Endothelial cell (in vitro differentiated cells): ENCODE measurements around the gene PLGRKT. TPM values are rescaled to one million over a fixed set of nuclear protein-coding genes. Genes with fewer than 3 reads are reported as not detected.
"Not testable (repeated sequence)": the region's sequence is repeated elsewhere in the genome, so short reads cannot be mapped to it uniquely, and the experiment has no call there.

Source experiments
- DNase-seq: peaks from one replicate; pipeline ENCODE4 v3.0.0; 2021; ENCODE audit warnings: low spot score
- H3K27ac Mint-ChIP-seq: one replicate; pipeline ENCODE4 v1.8.0; 2021; ENCODE audit warnings: mixed read lengths, inconsistent platforms; ENCODE audit not compliant: unreplicated experiment
- H3K27me3 Mint-ChIP-seq: one replicate; pipeline ENCODE4 v1.8.0; 2021; ENCODE audit warnings: mild to moderate bottlenecking, moderate library complexity, mixed read lengths, inconsistent platforms; ENCODE audit not compliant: unreplicated experiment
- H3K36me3 Mint-ChIP-seq: one replicate; pipeline ENCODE4 v1.8.0; 2021; ENCODE audit warnings: mild to moderate bottlenecking, low read depth, mixed read lengths, inconsistent platforms; ENCODE audit not compliant: unreplicated experiment
- H3K4me1 Mint-ChIP-seq: one replicate; pipeline ENCODE4 v1.8.0; 2021; ENCODE audit warnings: mild to moderate bottlenecking, mixed read lengths, inconsistent platforms; ENCODE audit not compliant: unreplicated experiment
- H3K4me3 Mint-ChIP-seq: one replicate; pipeline ENCODE4 v1.8.0; 2021; ENCODE audit warnings: mild to moderate bottlenecking, mixed read lengths, inconsistent platforms; ENCODE audit not compliant: unreplicated experiment
- H3K9me3 Mint-ChIP-seq: one replicate; pipeline ENCODE4 v1.8.0; 2021; ENCODE audit warnings: mixed read lengths, inconsistent platforms; ENCODE audit not compliant: unreplicated experiment
- CTCF ChIP-seq: fragments of 200-600 bp; sonication (generic); IDR thresholded peaks from one replicate; pipeline ENCODE4 v1.5.0; 2021; ENCODE audit warnings: antibody characterized with exemption; ENCODE audit not compliant: unreplicated experiment
- total RNA-seq: library from RNA; stranded (reverse); fragmentation: NEBNext Ultra II Directional; extraction: Animal tissue kit (Norgen Biotek cat#: 25700); gene quantifications from one replicate; pipeline ENCODE4 v1.2.1, GENCODE V29; 2021; ENCODE audit not compliant: unreplicated experiment

PLGRKT gene
- total RNA-seq, 1 donor from 2014 or later: 4.8 TPM

- peaks cover 3% of the 10 kb centered on the region for H3K27me3 Mint-ChIP-seq
Observed at GRCh38 chr9:5436441-5436840, 1.3 kb downstream of the PLGRKT start.

GRCh38 chr9:5435912-5436311 is 1.8 kb downstream of the PLGRKT start:
- Mint-ChIP-seq H3K36me3 (peaks cover 19% of the 10 kb centered on the region), H3K4me3 (no peak overlapping the region), H3K27ac (no peak overlapping the region), H3K4me1 (peaks cover 12% of the 10 kb centered on the region), H3K27me3 (peaks cover 3% of the 10 kb centered on the region), H3K9me3 (peaks cover 9% of the 10 kb centered on the region)
- no peak for DNase-seq
- TF ChIP-seq CTCF: no peak

More at GRCh38 chr9:5436441-5436840, 1.3 kb downstream of the PLGRKT start:
- no peak overlapping the region for H3K27ac Mint-ChIP-seq
- H3K36me3 Mint-ChIP-seq: peaks cover 19% of the 10 kb centered on the region
- peak overlapping the region; percentile 93 for H3K4me3 Mint-ChIP-seq
- peaks cover 12% of the 10 kb centered on the region for H3K4me1 Mint-ChIP-seq
- peaks cover 9% of the 10 kb centered on the region for H3K9me3 Mint-ChIP-seq
- DNase-seq: no peak
- TF ChIP-seq CTCF: no peak

- H3K4me3 Mint-ChIP-seq, DNase-seq, H3K9me3 Mint-ChIP-seq, H3K27me3 Mint-ChIP-seq, H3K27ac Mint-ChIP-seq: not testable (repeated sequence)
- Mint-ChIP-seq H3K4me1 (peaks cover 12% of the 10 kb centered on the region), H3K36me3 (peaks cover 19% of the 10 kb centered on the region)
Observed at GRCh38 chr9:5433841-5434810, 3.6 kb downstream of the PLGRKT start.

GRCh38 chr9:5433328-5433727 is 4.4 kb downstream of the PLGRKT start:
- not testable (repeated sequence) for H3K27me3 Mint-ChIP-seq, H3K9me3 Mint-ChIP-seq, H3K27ac Mint-ChIP-seq, H3K4me3 Mint-ChIP-seq, DNase-seq
- H3K36me3 Mint-ChIP-seq: peaks cover 19% of the 10 kb centered on the region
- peaks cover 12% of the 10 kb centered on the region for H3K4me1 Mint-ChIP-seq

- H3K9me3 Mint-ChIP-seq, H3K27ac Mint-ChIP-seq, H3K4me3 Mint-ChIP-seq, H3K27me3 Mint-ChIP-seq, DNase-seq: not testable (repeated sequence)
- Mint-ChIP-seq H3K4me1 (peaks cover 12% of the 10 kb centered on the region), H3K36me3 (peaks cover 19% of the 10 kb centered on the region)
Observed at GRCh38 chr9:5432890-5433289, 4.8 kb downstream of the PLGRKT start.

GRCh38 chr9:5430912-5431311 is 6.8 kb downstream of the PLGRKT start:
- H3K27ac Mint-ChIP-seq: no peak overlapping the region
- peaks cover 9% of the 10 kb centered on the region for H3K9me3 Mint-ChIP-seq
- H3K27me3 Mint-ChIP-seq: peaks cover 3% of the 10 kb centered on the region
- no peak overlapping the region for H3K4me3 Mint-ChIP-seq
- TF ChIP-seq CTCF: no peak
- H3K4me1 Mint-ChIP-seq: no peaks in the 10 kb centered on the region
- no peak for DNase-seq
- peaks cover 19% of the 10 kb centered on the region for H3K36me3 Mint-ChIP-seq
